COLO829 (cell line): ENCODE measurements around the gene RNF11.

Experiments used
- DNase-seq: peaks from one replicate; pipeline ENCODE4 v3.0.0; 2012; ENCODE audit warnings: low spot score

RNF11 gene

GRCh38 chr1:51297401-51298321 is 61.6 kb downstream of the RNF11 start:
- DNase-seq: no peak

GRCh38 chr1:51298322-51298705 is 62.2 kb downstream of the RNF11 start:
- DNase-seq: no peak

- no peak for DNase-seq
These were observed 63.3 kb downstream of the RNF11 start for GRCh38 chr1:51299185-51299885.

GRCh38 chr1:51299981-51300670 is 64.1 kb downstream of the RNF11 start:
- no peak for DNase-seq

- DNase-seq: no peak
These were observed 65.2 kb downstream of the RNF11 start for GRCh38 chr1:51301152-51301843.

- DNase-seq: no peak
These were observed 65.7 kb downstream of the RNF11 start for GRCh38 chr1:51301844-51302162.

GRCh38 chr1:51302270-51302669 is 66.2 kb downstream of the RNF11 start:
- no peak for DNase-seq

GRCh38 chr1:51302746-51303145 is 66.7 kb downstream of the RNF11 start:
- DNase-seq: no peak

GRCh38 chr1:51303315-51303714 is 67.2 kb downstream of the RNF11 start:
- no peak for DNase-seq

GRCh38 chr1:51303751-51304251 is 67.7 kb downstream of the RNF11 start:
- DNase-seq: no peak

GRCh38 chr1:51304360-51304759 is 68.3 kb downstream of the RNF11 start:
- DNase-seq: no peak

- no peak for DNase-seq
These were observed 69.3 kb downstream of the RNF11 start for GRCh38 chr1:51305371-51305823.

GRCh38 chr1:51306950-51307349 is 70.9 kb downstream of the RNF11 start:
- no peak for DNase-seq

- no peak for DNase-seq
These were observed 72.6 kb downstream of the RNF11 start for GRCh38 chr1:51308636-51309035.

GRCh38 chr1:51309291-51309690 is 73.2 kb downstream of the RNF11 start:
- DNase-seq: no peak

- DNase-seq: no peak
These were observed 75.0 kb downstream of the RNF11 start for GRCh38 chr1:51310871-51311613.

GRCh38 chr1:51311826-51312225 is 75.8 kb downstream of the RNF11 start:
- DNase-seq: no peak

GRCh38 chr1:51312718-51313117 is 76.6 kb downstream of the RNF11 start:
- DNase-seq: no peak

- DNase-seq: no peak
These were observed 77.3 kb downstream of the RNF11 start for GRCh38 chr1:51313268-51313852.

- DNase-seq: peak; percentile 60
These were observed 78.1 kb downstream of the RNF11 start for GRCh38 chr1:51313961-51314777.
